Esophagus mucosa (tissue), 1 donor: Measurements from ENCODE around the gene DNAH6. TPM values are rescaled to one million over a fixed set of nuclear protein-coding genes. Genes with fewer than 3 reads are reported as not detected.
"Not testable (repeated sequence)": the region's sequence is repeated elsewhere in the genome, so short reads cannot be mapped to it uniquely, and the experiment has no call there.

ENCODE experiments used
- ATAC-seq: fragments of 200-7000 bp; cut with Tn5 transposase; one replicate; pipeline ENCODE4 v1.9.1; 2020
- total RNA-seq: library from RNA; stranded (reverse); gene quantifications from one replicate; pipeline ENCODE4 v1.2.4, GENCODE V29; 2023
- donor health status: DM: yes; HTN: yes; CAD: no.

DNAH6 gene, protein sequence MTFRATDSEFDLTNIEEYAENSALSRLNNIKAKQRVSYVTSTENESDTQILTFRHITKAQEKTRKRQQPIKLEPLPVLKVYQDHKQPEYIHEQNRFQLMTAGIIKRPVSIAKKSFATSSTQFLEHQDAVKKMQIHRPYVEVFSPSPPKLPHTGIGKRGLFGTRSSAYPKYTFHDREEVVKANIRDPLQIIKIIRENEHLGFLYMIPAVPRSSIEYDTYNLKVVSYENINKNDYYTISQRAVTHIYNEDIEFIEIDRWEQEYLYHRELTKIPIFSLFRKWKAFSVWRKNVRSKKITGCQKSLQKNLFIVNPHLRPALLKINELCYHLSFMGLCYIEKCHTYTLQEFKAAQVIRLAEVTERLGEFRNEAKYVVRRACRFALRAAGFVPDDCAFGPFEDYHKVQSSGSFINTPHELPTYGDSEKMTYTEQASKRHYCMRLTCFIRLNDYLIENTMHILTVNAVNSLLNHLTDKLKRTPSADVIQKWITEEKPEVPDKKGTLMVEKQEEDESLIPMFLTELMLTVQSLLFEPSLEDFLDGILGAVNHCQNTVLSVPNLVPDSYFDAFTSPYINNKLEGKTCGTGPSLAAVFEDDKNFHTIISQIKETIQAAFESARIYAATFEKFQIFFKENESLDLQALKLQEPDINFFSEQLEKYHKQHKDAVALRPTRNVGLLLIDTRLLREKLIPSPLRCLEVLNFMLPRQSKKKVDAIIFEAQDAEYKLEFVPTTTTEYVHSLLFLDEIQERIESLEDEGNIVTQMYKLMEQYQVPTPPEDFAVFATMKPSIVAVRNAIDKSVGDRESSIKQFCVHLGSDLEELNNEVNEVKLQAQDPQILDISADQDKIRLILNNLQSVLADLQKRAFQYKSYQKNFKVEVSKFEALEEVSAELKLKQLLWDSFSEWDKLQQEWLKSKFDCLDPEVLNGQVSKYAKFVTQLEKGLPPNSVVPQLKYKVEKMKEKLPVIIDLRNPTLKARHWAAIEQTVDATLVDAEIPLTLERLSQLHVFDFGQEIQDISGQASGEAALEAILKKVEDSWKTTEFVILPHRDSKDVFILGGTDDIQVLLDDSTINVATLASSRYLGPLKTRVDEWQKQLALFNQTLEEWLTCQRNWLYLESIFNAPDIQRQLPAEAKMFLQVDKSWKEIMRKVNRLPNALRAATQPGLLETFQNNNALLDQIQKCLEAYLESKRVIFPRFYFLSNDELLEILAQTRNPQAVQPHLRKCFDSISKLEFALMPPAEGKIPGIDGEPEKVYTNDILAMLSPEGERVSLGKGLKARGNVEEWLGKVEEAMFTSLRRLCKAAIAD (N-terminal part only)
- 0.04 TPM for total RNA-seq

DNA sequence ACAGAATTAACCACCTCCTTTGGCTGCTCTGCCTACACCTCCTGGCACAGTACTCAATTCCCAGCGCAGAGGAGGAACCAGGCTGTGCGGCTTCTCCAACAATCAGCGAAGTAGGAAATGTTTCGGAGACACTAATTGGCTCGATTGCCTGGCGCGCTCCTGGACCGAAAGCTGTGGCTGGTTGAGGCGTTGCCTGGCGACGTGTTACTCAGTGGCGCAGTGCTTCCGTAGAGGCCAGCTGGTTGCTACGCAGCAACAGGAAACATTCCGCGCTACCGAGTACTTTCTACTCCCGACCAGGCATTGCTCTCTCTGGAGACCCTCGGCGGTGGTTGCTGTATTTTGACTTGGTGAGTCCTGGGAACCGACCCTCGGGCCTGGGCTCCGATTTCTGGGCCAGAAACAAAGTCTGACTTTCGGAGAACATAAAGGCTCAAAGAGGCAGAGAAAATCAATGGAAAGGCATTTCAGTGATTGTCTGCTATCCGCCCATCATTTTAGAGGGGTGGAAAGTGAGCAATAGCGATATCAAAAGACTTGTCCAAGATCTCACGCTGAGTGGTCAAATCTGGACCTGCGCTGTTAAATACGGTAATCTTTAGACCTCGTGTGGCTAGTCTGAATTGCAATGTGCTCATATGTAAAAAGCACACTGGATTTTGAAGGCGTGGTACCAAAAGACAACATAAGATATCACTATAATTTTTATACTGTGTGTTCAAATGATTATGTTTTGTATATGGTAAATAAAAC, at the start of gene DNAH6:
Gene DNAH6, plus strand, starts transcription at position 265 of the 753 bp plus-strand sequence. CDS start 1,329 bp downstream, outside the sequence.
- peak; percentile 100 for ATAC-seq

DNA sequence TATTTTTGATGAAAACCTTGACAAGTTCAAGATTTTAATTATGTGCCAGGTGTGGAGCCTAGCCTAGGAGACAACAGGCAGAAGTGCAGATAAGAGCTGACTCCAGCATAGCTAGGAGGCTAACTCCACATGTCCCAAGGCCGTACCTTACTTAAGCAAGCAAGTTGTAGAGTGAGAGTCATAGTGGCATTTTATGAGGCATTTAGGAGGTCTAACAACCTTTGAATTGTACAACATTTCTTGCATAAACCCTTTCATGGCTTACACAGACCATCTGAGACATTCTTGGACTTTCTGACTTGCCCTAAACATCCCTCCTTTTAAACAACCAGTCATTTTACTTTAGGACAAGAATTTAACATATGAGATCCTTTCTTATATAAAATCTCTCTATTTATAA, 48.9 kb upstream of the DNAH6 start:
- ATAC-seq: no peak

DNA sequence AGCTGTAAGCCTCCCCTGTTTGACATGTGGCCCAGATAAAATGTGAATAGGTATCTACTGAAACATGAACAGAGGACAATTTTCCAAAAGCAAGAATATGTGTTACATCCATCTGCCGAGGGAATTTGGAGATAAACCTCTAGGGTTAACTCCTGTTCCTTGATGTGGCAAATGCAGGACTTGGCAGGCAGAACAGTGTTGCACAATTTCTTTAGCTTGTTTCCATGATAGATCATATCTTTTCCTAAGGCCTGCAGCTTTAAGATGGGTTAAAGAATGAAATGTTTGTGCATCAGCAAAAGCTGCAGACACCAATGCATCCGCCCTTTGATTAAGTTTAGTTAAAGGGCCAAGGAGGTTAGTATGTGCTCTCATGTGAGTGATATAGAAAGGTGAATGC, 43.9 kb upstream of the DNAH6 start:
- not testable (repeated sequence) for ATAC-seq

DNA sequence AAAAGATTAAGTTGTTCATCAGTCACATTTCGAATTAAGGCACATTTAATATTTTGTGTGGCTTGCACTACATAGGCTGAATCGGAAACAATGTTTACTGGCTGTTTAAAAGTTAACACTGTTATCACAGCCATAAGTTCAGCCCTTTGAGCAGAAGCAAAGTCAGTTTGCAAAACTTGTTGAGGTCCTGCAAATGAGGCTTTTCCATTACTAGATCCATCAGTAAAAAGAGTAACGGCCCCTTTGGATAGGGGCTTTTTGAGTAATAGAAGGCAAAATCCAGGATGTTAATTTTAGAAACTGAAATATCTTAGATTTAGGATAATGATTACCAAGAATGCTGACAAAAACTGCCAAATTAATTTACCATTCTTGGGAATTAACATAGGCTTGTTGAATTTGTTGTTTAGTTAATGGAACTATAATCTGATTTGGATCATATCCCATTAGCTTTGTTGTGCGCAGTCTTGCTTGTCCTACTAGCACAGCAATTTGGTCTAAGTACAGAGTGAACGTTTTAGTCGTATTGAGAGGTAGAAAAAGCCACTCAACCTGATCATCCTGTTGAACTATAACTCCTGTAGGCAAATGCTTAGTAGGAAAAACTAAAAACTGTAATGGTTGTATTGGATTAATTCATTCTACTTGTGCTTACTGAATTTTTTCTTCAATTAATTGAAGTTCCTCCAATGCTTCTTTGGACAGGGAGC, 43.3 kb upstream of the DNAH6 start:
- ATAC-seq: no peak

DNA sequence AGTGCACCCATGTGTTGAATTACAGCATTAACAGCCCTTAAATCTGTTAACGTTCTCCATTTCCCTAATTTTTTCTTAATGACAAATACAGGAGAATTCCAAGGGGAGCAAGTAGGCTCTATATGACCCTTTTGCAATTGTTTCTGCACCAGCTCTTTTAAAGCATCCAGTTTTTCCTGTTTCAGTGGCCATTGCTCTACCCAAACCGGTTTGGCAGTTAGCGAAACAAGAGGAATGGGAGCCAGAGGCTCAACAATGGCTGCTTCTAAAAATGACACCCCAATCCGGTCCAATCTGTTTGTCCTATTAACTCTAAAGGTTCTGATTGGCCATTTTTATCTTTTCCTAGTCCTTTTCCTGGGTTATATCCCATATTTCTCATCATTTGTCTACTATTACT, 42.1 kb upstream of the DNAH6 start:
- no peak for ATAC-seq

DNA sequence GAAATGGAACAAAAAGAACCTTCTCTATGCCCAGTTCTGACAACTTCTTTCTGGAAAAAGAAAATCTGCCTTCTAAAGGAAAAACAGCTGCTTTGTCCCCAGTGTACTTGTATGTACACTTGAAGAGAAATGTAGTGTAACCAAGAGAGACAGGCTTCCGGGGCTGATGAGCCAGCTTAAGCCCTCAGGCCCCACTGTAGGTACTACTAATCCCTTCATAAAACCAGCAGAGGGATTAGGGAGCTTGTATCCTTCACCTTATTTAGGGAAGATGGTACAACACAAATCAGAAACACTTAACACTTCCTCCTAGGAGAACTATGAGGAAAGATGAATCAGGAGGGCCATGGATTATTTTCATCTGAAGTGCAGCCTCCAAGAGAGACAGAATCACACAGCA, 38.4 kb upstream of the DNAH6 start:
- peak; percentile 96 for ATAC-seq

DNA sequence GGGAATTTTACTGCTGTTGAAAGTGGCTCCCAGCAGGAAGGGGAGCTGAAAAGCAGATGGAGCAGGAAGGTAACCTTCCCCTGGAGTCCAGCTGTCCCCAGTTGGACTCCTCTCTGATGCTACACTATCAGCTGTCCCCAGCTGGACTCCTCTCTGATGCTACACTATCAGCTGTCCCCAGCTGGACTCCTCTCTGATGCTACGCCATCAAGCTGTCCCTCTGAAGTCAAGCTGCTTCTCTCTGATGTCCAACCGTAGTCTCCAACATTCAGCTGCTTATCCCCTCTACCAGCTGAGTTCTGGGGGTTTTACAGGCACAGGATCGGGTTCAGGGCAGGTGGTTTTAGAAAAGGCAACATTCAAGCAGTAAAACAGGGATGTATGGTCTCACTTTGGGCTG, 37.4 kb upstream of the DNAH6 start:
- no peak for ATAC-seq

DNA sequence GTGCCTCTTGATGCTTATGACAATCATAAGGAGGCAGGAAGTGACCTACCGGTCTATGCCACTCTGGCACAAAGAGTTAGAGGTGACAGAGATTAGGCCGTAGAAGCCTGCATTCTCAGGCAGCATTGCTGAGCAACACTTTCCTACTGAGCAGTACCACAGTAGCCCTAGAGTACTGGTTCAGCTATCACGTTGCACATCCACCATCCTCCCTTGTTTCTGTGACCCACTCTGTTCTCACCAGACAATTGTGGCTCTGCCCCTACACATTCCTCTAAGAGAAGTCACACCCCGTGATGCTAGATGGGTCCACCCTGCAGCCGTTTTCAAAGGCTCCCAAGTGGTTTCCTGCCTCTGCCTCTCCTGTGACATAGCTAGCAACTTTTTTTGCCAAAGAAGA, 34.6 kb upstream of the DNAH6 start:
- ATAC-seq: no peak

DNA sequence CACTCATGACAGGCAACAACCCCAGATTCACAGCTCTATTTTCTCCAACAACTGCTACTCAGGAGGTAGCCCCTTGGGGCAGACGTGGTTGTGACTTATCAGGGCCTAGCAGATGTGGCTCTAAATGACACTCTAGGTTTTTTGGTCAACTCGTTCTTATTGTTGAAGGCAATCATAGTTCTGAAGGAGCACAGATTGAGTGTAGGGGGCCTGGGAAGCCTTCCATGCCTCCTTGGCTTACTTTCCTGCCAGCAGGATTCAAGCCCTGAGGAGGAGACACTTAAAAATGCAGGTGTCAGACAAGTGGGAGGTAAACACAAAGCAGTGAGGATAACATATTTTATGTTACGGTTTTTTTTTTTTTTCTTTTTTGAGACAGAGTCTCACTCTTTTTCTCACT, 33.7 kb upstream of the DNAH6 start:
- no peak for ATAC-seq

DNA sequence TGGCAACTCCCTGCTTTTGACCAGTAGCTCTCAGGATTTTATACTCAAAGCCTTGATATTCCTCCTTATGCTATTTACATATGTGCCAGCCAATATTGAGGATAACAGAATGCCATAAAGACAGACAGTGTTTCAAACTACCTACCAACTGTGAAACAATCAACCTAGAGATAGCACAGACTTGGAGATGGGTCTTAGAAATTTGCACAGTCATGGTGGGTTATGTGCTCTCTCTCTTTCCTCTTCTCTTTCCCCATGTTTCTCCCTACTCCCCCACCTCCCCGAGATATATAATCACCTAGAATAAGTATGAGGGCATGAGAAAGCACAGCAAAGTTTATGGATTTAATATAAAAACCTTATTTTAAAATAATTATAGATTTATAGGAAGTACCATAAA, 33.0 kb upstream of the DNAH6 start:
- ATAC-seq: no peak

DNA sequence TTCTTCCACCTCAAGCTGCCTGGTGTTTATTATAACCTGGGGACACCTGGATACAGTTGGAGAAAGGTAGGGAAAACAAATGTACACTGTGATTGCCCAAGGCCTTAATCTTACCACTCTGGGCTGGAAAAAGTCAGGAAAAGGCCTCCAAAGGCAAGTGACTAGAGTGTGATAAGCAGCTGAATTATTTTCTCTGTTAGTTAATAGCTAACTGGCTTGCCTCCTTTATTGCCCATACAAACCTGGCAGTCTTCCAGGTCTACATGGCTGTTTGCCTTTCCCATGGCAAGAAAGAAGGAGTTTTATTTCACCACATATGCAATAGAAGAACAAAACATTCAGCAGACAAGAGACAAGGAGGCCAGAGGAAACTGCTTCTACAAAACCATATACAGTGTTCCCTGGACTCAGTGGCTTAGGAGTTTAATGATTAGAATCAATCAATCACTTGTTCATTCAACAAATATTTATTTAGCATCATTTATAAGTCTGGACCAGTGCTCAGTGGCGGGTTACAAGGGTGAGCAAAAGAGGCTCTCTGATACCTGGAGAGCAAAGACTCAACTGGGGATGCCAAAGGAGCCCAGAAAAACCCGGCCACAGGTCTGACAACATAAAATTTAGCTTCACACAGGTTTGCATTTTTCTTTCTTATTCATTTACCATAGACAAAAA, 29.7 kb upstream of the DNAH6 start:
- no peak for ATAC-seq

DNA sequence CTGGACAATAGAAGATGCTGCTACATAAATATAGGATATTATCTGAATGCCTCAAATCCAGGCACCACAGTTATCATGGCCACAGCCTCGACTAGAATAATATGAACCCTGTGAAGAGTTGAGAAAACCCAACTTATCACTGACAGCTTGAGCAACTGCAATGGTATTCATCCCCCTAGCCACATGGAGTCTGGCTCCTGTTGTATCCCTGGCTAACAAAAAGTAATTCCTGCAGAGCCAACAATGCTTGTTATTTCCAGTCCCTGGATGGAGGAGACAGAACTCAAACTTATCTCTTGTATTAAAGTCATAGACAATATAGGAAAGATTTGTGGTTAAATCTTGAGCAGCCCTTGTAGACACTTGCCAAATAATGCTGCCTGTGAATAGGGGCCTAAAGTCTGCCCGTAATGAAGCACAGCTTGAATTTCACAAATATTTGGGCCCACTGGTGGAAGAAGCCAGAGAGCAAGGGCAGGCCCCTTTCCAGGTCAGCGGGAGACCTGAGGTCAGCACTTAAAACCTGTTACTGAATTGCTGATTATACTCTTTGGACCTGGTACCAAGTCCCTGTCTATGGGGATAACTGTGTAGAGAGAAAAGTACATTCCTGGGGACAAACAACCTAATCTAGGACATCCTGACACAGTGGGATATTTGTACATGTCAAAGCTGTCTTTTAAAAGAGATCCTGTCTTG, 28.9 kb upstream of the DNAH6 start:
- no peak for ATAC-seq

DNA sequence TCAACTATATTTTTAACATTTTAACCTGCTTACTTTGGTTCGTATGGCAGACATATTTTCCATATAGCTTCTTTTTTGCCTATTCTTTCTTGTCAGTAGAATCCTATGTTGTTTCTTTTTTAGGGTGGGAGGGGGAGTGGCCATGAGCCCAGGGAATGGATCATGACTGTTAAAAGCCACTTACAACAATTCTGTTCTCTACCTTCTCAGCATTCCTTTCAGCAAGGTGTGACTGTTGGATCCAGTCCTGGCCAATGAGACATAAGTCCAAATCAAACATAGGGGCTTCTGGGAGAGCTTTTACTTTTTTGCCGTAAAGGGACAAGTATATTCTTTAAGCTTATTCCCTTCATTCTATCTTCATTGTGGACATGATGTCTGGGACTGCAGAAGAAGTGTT, 25.0 kb upstream of the DNAH6 start:
- no peak for ATAC-seq

DNA sequence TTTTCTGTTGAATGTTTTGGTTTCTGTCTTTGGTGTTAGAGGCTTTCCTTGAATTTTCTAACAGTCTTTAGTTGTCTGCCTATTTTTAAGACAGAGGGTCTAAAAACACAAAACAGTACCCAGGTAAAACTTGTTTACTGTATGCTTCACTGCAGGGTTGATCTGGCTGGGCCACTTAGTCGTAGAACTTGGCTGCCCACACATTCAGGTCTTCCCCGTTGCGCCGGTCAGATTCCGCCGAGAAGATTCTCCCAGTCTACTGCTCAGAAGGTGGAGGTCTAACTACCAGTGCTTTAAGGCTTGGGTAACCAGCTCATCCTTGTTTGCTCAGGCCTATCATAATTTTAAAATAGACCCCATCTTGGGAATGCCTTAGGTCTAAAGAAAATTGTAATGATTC, 24.6 kb upstream of the DNAH6 start:
- ATAC-seq: no peak

DNA sequence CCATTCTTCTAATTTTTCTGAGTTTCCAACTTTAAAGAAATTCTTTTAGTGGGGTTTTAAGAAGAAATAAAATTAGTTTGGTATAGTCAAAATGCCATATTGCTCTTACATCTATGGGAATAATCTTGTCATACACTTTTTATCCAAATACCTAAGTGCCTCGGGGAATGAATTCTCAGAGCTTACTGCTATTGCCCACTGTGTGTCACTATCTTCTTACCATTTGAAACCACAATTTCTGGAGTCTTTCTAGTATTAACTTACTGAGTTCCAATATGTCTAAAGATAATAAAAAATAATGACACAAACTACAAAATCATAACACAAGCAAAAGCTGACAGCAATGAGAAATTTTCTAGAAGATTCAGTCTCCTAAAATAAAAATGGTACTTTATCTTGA, 23.7 kb upstream of the DNAH6 start:
- ATAC-seq: no peak

DNA sequence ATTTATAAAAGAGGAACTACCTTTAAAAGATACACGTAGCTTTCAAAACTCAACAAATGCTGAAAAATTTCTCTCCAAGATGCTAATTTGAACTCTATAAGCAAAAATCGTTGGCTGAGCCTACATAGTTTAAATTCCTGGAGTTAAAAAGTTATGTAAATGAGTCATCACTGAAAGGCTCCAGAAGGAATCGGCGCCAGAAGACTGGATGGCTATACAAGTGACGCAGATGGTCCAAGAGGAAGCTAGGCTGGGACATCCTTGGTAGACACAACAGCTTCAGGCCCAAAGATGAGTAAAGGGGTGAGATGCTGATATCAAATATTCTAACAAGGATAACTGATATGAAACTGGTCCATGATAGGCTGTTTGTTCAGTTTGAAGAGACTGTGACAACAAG, 22.8 kb upstream of the DNAH6 start:
- ATAC-seq: no peak

DNA sequence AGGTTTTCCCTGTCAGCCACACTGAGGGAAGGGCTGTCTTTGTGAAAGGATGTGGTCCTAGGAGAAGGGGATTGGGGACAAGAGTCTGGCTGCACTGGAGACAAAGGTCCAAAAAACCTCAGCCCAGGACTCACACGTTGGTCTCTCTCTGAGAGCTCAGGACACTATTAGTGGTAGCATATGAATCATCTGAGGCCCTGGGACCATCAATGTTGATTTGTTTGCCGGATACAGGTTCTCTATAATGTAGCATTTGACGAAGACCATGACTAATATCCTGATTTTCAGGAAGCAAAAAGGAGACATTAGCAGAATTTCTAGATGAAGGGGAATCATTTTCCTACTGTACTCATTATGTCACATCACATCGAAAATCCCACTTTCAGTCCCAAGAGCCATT, 22.2 kb upstream of the DNAH6 start:
- ATAC-seq: no peak

DNA sequence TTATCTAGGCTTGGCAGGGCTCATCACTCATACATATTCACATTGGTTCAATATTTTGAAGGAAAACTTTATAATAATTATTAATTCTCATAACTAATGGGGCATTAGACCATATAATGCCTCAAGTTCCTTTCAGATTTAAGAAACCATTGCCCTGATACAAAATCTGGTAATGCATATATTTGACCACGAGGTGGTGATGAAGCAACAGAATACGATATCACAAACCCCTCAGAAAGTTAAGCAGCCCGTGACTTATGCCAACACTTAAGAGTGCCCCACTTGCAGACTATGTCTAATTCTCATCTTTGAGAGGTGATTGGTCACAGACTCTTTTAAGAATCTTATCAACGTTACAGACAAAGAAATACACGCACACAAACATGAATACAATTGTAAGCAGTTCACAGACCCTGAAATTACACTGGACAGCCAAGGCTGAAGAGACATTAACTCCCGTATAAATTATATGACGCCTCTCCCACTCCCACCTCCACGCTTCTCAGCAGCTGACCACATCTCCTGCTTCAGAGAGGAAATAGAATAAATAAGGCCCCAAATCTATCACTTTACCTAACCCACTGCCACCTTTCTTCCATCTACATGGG, 20.7 kb upstream of the DNAH6 start:
- ATAC-seq: peak; percentile 62

DNA sequence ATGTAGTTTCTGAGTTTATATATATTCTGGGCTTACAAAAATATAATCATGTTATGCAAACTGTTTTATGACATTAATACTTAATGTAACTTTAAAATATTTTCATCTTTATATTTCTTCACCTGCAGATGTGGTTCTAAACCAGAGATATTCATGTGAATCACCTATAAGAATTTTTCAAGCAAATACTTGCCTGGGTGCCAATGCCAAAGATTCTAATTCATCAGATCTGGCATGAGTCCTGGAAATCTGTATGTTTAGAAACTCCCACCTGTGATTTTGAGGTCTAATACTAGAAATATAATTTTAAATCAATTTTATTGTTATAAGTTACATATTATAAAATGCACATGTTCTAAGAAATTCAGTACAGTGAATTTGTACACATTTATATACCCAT, 19.9 kb upstream of the DNAH6 start:
- ATAC-seq: no peak

DNA sequence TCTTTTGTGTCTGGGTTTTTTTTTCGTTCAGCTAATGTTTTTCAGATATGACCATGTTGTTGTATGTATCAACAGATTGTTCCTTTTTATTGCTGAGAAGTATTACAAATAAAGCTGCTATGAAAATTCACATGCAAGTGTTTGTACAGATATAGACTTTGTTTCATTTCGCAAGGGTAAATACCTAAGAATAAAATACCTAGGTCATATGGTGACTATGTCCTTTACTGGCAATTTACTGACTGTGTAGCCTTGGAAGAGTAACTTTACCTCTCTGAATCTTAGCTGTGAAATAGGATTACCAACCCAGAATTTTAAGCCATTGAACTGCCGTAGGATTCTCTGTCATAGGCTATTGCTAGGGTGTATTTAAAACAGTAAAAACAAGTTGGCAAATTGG, 19.0 kb upstream of the DNAH6 start:
- no peak for ATAC-seq
